Measurements from ENCODE around the gene MICAL2.

MICAL2 gene

GRCh38 chr11:12280199-12280837 is 169.9 kb downstream of the MICAL2 start:
- no peak for DNase-seq

GRCh38 chr11:12280838-12281565 is 170.6 kb downstream of the MICAL2 start:
- DNase-seq, result no peak

GRCh38 chr11:12281571-12282478 is 171.4 kb downstream of the MICAL2 start:
- peak; percentile 87 for DNase-seq

- no peak for DNase-seq
These were observed 172.3 kb downstream of the MICAL2 start for GRCh38 chr11:12282676-12283075.

GRCh38 chr11:12284316-12285050 is 174.1 kb downstream of the MICAL2 start:
- no peak for DNase-seq

- DNase-seq, result no peak
These were observed 174.7 kb downstream of the MICAL2 start for GRCh38 chr11:12285106-12285505.

GRCh38 chr11:12285811-12286222 is 175.4 kb downstream of the MICAL2 start:
- no peak for DNase-seq

- no peak for DNase-seq
These were observed 176.2 kb downstream of the MICAL2 start for GRCh38 chr11:12286606-12287005.

GRCh38 chr11:12287009-12287373 is 176.6 kb downstream of the MICAL2 start:
- DNase-seq, result peak; percentile 63

GRCh38 chr11:12287374-12288211 is 177.2 kb downstream of the MICAL2 start:
- DNase-seq, result peak; percentile 65

GRCh38 chr11:12288212-12288930 is 178.0 kb downstream of the MICAL2 start:
- peak; percentile 77 for DNase-seq

GRCh38 chr11:12288931-12289666 is 178.7 kb downstream of the MICAL2 start:
- no peak for DNase-seq

GRCh38 chr11:12289667-12290476 is 179.5 kb downstream of the MICAL2 start:
- DNase-seq, result no peak

GRCh38 chr11:12290477-12290922 is 180.1 kb downstream of the MICAL2 start:
- DNase-seq, result no peak

- no peak for DNase-seq
These were observed 180.9 kb downstream of the MICAL2 start for GRCh38 chr11:12291313-12291712.

GRCh38 chr11:12291766-12292165 is 181.4 kb downstream of the MICAL2 start:
- DNase-seq, result no peak

GRCh38 chr11:12292766-12293165 is 182.4 kb downstream of the MICAL2 start:
- DNase-seq, result no peak

GRCh38 chr11:12293486-12293885 is 183.1 kb downstream of the MICAL2 start:
- DNase-seq, result no peak

- no peak for DNase-seq
These were observed 184.2 kb downstream of the MICAL2 start for GRCh38 chr11:12294613-12295012.
